Neural crest cell (in vitro differentiated cells): ENCODE measurements around the gene SDC3. TPM values are rescaled to one million over a fixed set of nuclear protein-coding genes. Genes with fewer than 3 reads are reported as not detected.
A peak's percentile ranks its signal among the peaks of the same experiment; 100 is the strongest.

Experiments
- DNase-seq: peaks from one replicate; pipeline ENCODE4 v3.0.0; 2021; ENCODE audit warnings: low read depth, mixed read lengths, low spot score
- H3K27ac Mint-ChIP-seq: one replicate; pipeline ENCODE4 v1.8.0; 2021; ENCODE audit warnings: mild to moderate bottlenecking, mixed read lengths; ENCODE audit not compliant: unreplicated experiment
- H3K27me3 Mint-ChIP-seq: 2 replicates; pipeline ENCODE4 v1.8.0; 2021; ENCODE audit warnings: low read depth, mild to moderate bottlenecking, mixed read lengths
- H3K36me3 Mint-ChIP-seq: 2 replicates; pipeline ENCODE4 v1.8.0; 2021; ENCODE audit warnings: low read depth, mild to moderate bottlenecking, mixed read lengths
- H3K4me1 Mint-ChIP-seq: 2 replicates; pipeline ENCODE4 v1.8.0; 2021; ENCODE audit warnings: mixed read lengths
- H3K4me3 Mint-ChIP-seq: one replicate; pipeline ENCODE4 v1.8.0; 2021; ENCODE audit warnings: mild to moderate bottlenecking, mixed read lengths
- H3K9me3 Mint-ChIP-seq: 2 replicates; pipeline ENCODE4 v1.8.0; 2021; ENCODE audit warnings: mixed read lengths
- CTCF ChIP-seq: fragments of 200-600 bp; sonication (generic); conservative IDR thresholded peaks from 2 replicates; pipeline ENCODE4 v1.5.0; 2021; ENCODE audit warnings: antibody characterized with exemption, mild to moderate bottlenecking
- total RNA-seq: library from RNA; stranded (reverse); gene quantifications from 2 replicates; pipeline ENCODE4 v1.2.1, GENCODE V29; 2021

Gene SDC3
- total RNA-seq, 1 donor from 2014 or later, result 129 TPM

GRCh38 chr1:30874176-30874575 is 34.4 kb downstream of the SDC3 start:
- H3K36me3 Mint-ChIP-seq, result peaks cover 6% of the 10 kb centered on the region
- no peak for TF ChIP-seq CTCF
- no peak overlapping the region for H3K27ac Mint-ChIP-seq
- H3K27me3 Mint-ChIP-seq, result no peaks in the 10 kb centered on the region
- no peak for DNase-seq
- peaks cover 17% of the 10 kb centered on the region for H3K4me1 Mint-ChIP-seq
- H3K9me3 Mint-ChIP-seq, result no peaks in the 10 kb centered on the region
- no peak overlapping the region for H3K4me3 Mint-ChIP-seq

GRCh38 chr1:30872948-30873263 is 35.7 kb downstream of the SDC3 start:
- Mint-ChIP-seq H3K4me3 (no peak overlapping the region), H3K36me3 (peaks cover 6% of the 10 kb centered on the region), H3K9me3 (no peaks in the 10 kb centered on the region), H3K27me3 (no peaks in the 10 kb centered on the region), H3K27ac (no peak overlapping the region), H3K4me1 (peaks cover 14% of the 10 kb centered on the region)
- no peak for DNase-seq
- TF ChIP-seq CTCF, result no peak

GRCh38 chr1:30872033-30872947 is 36.3 kb downstream of the SDC3 start:
- Mint-ChIP-seq H3K4me3 (no peak overlapping the region), H3K27ac (peak overlapping the region; percentile 36)

GRCh38 chr1:30871276-30871871 is 37.2 kb downstream of the SDC3 start:
- H3K4me1 Mint-ChIP-seq, result peaks cover 25% of the 10 kb centered on the region
- H3K4me3 Mint-ChIP-seq, result no peak overlapping the region
- TF ChIP-seq CTCF, result no peak
- no peak for DNase-seq
- no peaks in the 10 kb centered on the region for H3K27me3 Mint-ChIP-seq
- peaks cover 6% of the 10 kb centered on the region for H3K36me3 Mint-ChIP-seq
- H3K9me3 Mint-ChIP-seq, result no peaks in the 10 kb centered on the region
- no peak overlapping the region for H3K27ac Mint-ChIP-seq

More at GRCh38 chr1:30872033-30872947, 36.3 kb downstream of the SDC3 start:
- Mint-ChIP-seq H3K9me3 (no peaks in the 10 kb centered on the region), H3K4me1 (peaks cover 16% of the 10 kb centered on the region), H3K36me3 (peaks cover 6% of the 10 kb centered on the region), H3K27me3 (no peaks in the 10 kb centered on the region)
- no peak for DNase-seq
- TF ChIP-seq CTCF, result no peak

- H3K9me3 Mint-ChIP-seq, result no peaks in the 10 kb centered on the region
- peaks cover 6% of the 10 kb centered on the region for H3K36me3 Mint-ChIP-seq
- H3K4me1 Mint-ChIP-seq, result peaks cover 30% of the 10 kb centered on the region
- H3K27ac Mint-ChIP-seq, result no peak overlapping the region
- H3K4me3 Mint-ChIP-seq, result no peak overlapping the region
- no peaks in the 10 kb centered on the region for H3K27me3 Mint-ChIP-seq
- no peak for TF ChIP-seq CTCF
- no peak for DNase-seq
Observed at GRCh38 chr1:30870656-30871055, 37.9 kb downstream of the SDC3 start.
